Breast epithelium (tissue), 4 donors: ENCODE measurements around the gene MYRF. TPM values are rescaled to one million over a fixed set of nuclear protein-coding genes. Genes with fewer than 3 reads are reported as not detected.

ENCODE experiments used
- DNase-seq, 2 donors: peaks; one replicate each; pipeline ENCODE4 v3.0.0-alpha.2; 2019; ENCODE audit warnings: low spot score in 2 of 2
- H3K27ac ChIP-seq, 2 donors: fragments of 200-600 bp; sonication (generic) in 1 of 2; one replicate each; pipeline ENCODE4 v1.5.1; 2016 to 2019; ENCODE audit warnings: mild to moderate bottlenecking in 1 of 2
- H3K27me3 ChIP-seq, 2 donors: fragments of 200-600 bp; sonication (generic) in 1 of 2; one replicate each; pipeline versions ENCODE4 v1.5.1 to v1.6.0; 2017 to 2019; ENCODE audit warnings: control low read depth in 1 of 2, mild to moderate bottlenecking in 1 of 2
- H3K36me3 ChIP-seq: fragments of 200-600 bp; one replicate; pipeline ENCODE4 v1.5.1; 2019
- H3K4me1 ChIP-seq, 2 donors: fragments of 200-600 bp; sonication (generic); one replicate each; pipeline ENCODE4 v1.5.1; 2016 to 2019; ENCODE audit warnings: control low read depth in 1 of 2
- H3K4me3 ChIP-seq, 3 donors: fragments of 200-600 bp; sonication (generic); 1 replicate in 2 of 3; 2 replicates in 1 of 3; pipeline ENCODE4 v1.5.1; 2016 to 2019; ENCODE audit warnings: mild to moderate bottlenecking in 3 of 3, moderate library complexity in 2 of 3
- H3K9me3 ChIP-seq, 2 donors: fragments of 200-600 bp; sonication (generic) in 1 of 2; one replicate each; pipeline ENCODE4 v1.5.1; 2016 to 2019; ENCODE audit warnings: control low read depth in 1 of 2
- CTCF ChIP-seq, 3 donors: fragments of 450-650 bp; IDR thresholded peaks; one replicate each; pipeline ENCODE4 v1.5.1; 2016 to 2017; ENCODE audit warnings: antibody characterized with exemption in 3 of 3, mild to moderate bottlenecking in 3 of 3, moderate library complexity in 3 of 3
- POLR2A ChIP-seq: fragments of 450-650 bp; IDR thresholded peaks from one replicate; pipeline ENCODE4 v1.6.1; 2016; ENCODE audit warnings: antibody characterized with exemption, mild to moderate bottlenecking, moderate library complexity
- POLR2AphosphoS5 ChIP-seq, 3 donors: sonication (generic); formaldehyde crosslinking; IDR thresholded peaks; one replicate each; pipeline ENCODE4 v1.6.1; 2017; ENCODE audit warnings: antibody characterized with exemption in 3 of 3
- intact Hi-C: fragments of 100-400 bp; cut with DNase I; formaldehyde crosslinking; loops from one replicate; pipeline ENCODE4 v1.15.1; 2023; ENCODE audit warnings: low total_unique reads
- total RNA-seq, 3 donors: library from RNA; depleted of rRNA; stranded (reverse); fragments of >200 nt; gene quantifications; one replicate each; pipeline ENCODE4 v1.1.0, GENCODE V29; 2016

The MYRF gene
- total RNA-seq, 3 donors from 2014 or later: 0.32 to 6.9 (median 0.66) TPM

GRCh38 chr11:61762798-61763197, 10.4 kb downstream of the MYRF start:
- Histone ChIP-seq H3K36me3 (no peaks in the 10 kb centered on the region), H3K4me1 (no peaks in the 10 kb centered on the region), H3K9me3 (no peaks in the 10 kb centered on the region), H3K4me3 (no peak overlapping the region), H3K27ac (no peak overlapping the region), H3K27me3 (no peaks in the 10 kb centered on the region)
- no peak for DNase-seq
- intact Hi-C loops: no loop called here
- TF ChIP-seq CTCF (IDR thresholded peaks at IDR 0.05) (no peak), POLR2A (no peak), POLR2AphosphoS5 (IDR thresholded peaks at IDR 0.05) (no peak)

GRCh38 chr11:61763930-61764605, 11.6 kb downstream of the MYRF start:
- H3K27ac ChIP-seq: no peak overlapping the region
- intact Hi-C loops: no loop called here

GRCh38 chr11:61764606-61765260, 12.3 kb downstream of the MYRF start:
- Histone ChIP-seq H3K27ac (no peak overlapping the region), H3K36me3 (no peaks in the 10 kb centered on the region), H3K27me3 (no peaks in the 10 kb centered on the region), H3K4me3 (no peak overlapping the region), H3K4me1 (no peaks in the 10 kb centered on the region), H3K9me3 (no peaks in the 10 kb centered on the region)
- TF ChIP-seq POLR2A (no peak), POLR2AphosphoS5 (IDR thresholded peaks at IDR 0.05) (no peak), CTCF (IDR thresholded peaks at IDR 0.05) (no peak)
- intact Hi-C loops: no loop called here
- DNase-seq: no peak

More at GRCh38 chr11:61763930-61764605, 11.6 kb downstream of the MYRF start:
- TF ChIP-seq POLR2AphosphoS5 (IDR thresholded peaks at IDR 0.05) (no peak), POLR2A (no peak), CTCF (IDR thresholded peaks at IDR 0.05) (no peak)
- no peaks in the 10 kb centered on the region for H3K9me3 ChIP-seq
- H3K27me3 ChIP-seq: no peaks in the 10 kb centered on the region
- DNase-seq: no peak
- no peaks in the 10 kb centered on the region for H3K36me3 ChIP-seq
- H3K4me3 ChIP-seq: no peak overlapping the region
- H3K4me1 ChIP-seq: no peaks in the 10 kb centered on the region

GRCh38 chr11:61765550-61766253, 13.3 kb downstream of the MYRF start:
- no peaks in the 10 kb centered on the region for H3K4me1 ChIP-seq
- H3K4me3 ChIP-seq: no peak overlapping the region
- intact Hi-C loops: no loop called here
- TF ChIP-seq POLR2A (no peak), CTCF (IDR thresholded peaks at IDR 0.05) (no peak), POLR2AphosphoS5 (IDR thresholded peaks at IDR 0.05) (no peak)
- no peaks in the 10 kb centered on the region for H3K27me3 ChIP-seq
- no peak overlapping the region for H3K27ac ChIP-seq
- no peaks in the 10 kb centered on the region for H3K36me3 ChIP-seq
- DNase-seq: no peak
- no peaks in the 10 kb centered on the region for H3K9me3 ChIP-seq

- no peaks in the 10 kb centered on the region for H3K27me3 ChIP-seq
- H3K9me3 ChIP-seq: no peaks in the 10 kb centered on the region
- H3K36me3 ChIP-seq: no peaks in the 10 kb centered on the region
- TF ChIP-seq CTCF (IDR thresholded peaks at IDR 0.05) (no peak), POLR2A (no peak), POLR2AphosphoS5 (IDR thresholded peaks at IDR 0.05) (no peak)
- DNase-seq: no peak
- intact Hi-C loops: no loop called here
- no peaks in the 10 kb centered on the region for H3K4me1 ChIP-seq
- no peak overlapping the region for H3K27ac ChIP-seq
- H3K4me3 ChIP-seq: no peak overlapping the region
These were observed 14.0 kb downstream of the MYRF start for GRCh38 chr11:61766353-61766841.
